Coronary artery (tissue), 2 donors: ENCODE data around the gene WNT5B.
A peak's percentile ranks its signal among the peaks of the same experiment; 100 is the strongest.

Source experiments
- DNase-seq: peaks from one replicate; pipeline ENCODE4 v3.0.0-alpha.2; 2017; ENCODE audit warnings: low spot score
- H3K27ac ChIP-seq, 2 donors: fragments of 200-600 bp; sonication (generic); one replicate each; pipeline ENCODE4 v1.5.1; 2016 to 2019
- H3K4me3 ChIP-seq: fragments of 200-600 bp; sonication (generic); 2 replicates; pipeline ENCODE4 v1.5.1; 2016; ENCODE audit warnings: mild to moderate bottlenecking, moderate library complexity
- TF ChIP-seq, protein P1 (sequence below): fragments of 200-600 bp; sonication (generic); IDR thresholded peaks from one replicate; pipeline ENCODE4 v1.5.1; 2019; ENCODE audit warnings: antibody characterized with exemption

The WNT5B gene

DNA sequence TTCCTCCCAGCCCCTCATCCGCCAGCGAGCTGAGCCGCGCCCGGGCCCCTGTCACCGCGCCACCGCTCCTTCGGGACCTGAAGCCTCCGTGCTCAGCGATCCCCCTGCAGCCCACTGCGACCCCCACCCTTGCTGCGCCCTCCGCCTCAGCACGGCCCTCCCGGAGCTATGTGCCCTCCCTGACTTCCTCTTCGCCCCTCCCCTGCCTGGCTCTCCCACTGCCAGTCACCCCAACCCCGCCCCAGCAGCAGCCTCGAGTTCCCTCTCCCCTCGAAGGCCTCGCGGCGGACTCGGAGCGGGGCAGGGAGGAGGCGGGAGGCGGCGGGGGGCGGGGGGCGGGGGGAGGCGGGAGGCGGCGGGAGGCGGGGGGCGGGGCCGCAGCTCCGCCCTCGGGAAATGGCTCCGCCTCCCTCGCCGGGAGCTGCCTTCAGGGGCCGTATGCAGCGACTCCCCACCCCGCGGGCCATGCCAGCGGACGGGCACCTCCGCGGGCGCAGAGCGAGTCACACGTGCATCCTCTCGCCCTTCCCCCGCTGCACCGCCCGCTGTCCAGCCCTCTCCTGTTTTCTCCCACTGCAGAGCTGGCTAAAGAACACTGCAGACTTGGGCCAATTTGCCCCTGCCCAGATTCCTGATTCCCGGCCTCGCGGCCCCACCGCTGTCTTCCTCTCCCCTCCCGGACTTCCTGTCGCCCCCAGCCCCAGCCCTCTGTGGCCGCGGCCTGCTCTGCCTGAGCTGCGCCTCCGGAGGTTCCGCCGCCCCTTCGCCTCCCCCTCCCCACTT is 32.7 kb downstream of the WNT5B start:
- TF ChIP-seq, protein P1, sequence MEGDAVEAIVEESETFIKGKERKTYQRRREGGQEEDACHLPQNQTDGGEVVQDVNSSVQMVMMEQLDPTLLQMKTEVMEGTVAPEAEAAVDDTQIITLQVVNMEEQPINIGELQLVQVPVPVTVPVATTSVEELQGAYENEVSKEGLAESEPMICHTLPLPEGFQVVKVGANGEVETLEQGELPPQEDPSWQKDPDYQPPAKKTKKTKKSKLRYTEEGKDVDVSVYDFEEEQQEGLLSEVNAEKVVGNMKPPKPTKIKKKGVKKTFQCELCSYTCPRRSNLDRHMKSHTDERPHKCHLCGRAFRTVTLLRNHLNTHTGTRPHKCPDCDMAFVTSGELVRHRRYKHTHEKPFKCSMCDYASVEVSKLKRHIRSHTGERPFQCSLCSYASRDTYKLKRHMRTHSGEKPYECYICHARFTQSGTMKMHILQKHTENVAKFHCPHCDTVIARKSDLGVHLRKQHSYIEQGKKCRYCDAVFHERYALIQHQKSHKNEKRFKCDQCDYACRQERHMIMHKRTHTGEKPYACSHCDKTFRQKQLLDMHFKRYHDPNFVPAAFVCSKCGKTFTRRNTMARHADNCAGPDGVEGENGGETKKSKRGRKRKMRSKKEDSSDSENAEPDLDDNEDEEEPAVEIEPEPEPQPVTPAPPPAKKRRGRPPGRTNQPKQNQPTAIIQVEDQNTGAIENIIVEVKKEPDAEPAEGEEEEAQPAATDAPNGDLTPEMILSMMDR = no peak
- peak overlapping the region; percentile 94 to 99 for H3K27ac ChIP-seq
- peak overlapping the region; percentile 75 for H3K4me3 ChIP-seq
- DNase-seq = peak; percentile 94

DNA sequence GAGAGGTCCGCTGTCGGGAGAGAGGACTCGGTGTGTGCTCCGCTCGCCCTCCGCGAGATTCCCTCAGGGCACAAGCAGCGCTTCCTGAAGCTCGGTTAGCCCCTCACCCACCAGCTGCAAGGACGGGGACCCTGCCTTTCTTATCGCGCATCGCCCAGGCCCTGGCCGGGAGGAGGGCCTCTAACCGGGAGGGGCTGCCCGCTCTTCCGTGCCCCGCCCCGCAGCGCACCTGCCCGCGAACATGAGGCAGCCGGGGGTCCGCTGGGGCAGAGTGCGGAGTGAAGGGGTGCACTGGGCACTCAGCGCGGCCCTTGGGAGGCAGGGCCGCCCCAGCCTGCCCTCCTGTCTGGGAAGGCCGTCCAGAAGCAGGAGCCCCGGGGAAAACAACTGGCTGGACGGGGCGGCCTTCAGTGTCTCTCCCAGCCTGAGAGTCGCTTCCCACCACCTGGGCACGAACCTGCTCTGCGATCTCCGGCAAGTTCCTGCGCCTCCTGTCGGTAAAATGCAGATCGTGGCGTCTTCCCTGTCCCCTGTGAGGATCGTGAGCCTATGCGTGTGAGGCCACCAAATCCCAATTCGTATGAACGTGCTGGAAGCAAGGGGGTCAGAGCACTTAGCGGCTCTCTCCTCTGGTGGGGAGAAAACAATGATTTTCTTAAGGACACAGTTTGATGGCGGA is 33.9 kb downstream of the WNT5B start:
- Histone ChIP-seq H3K4me3 (peak overlapping the region; percentile 29), H3K27ac (peak overlapping the region in 1 of 2 donors; percentile 59)
- TF ChIP-seq, protein P1 = no peak
- no peak for DNase-seq

DNA sequence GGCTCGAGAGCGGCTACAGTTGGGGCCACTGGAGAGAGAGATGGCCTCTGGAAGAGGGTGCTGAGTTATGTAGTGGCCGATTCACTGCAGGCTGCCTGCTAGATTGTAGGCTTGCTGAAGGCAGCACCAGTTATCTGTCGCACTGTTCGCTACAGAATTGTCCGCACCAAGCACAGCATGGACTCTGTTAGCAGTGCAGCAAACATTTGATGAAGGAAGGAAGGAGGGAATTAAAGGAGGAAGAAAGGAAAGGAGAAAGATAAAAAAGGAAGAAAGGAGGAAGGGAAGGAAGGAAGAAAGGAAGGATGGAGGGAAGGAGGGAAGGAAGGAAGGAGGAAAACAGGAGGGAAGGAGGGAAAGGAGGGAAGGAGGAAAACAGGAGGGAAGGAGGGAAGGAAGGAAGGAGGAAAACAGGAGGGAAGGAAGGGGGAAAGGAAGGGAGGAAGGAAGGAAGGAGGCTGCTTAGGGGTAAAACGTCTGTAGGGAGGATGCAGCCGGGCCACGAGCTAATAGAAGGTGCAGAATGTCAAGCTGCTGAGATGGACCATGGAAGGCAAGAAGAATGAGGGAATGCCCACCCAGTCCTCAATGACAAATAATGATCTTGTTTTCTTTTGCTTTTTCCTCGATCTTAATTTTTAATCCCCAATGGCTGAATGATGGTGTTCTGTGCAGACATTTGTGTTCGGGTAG is 34.6 kb downstream of the WNT5B start:
- Histone ChIP-seq H3K4me3 (no peak overlapping the region), H3K27ac (peak overlapping the region in 1 of 2 donors; percentile 59)
- DNase-seq = no peak
- TF ChIP-seq, protein P1 = no peak

DNA sequence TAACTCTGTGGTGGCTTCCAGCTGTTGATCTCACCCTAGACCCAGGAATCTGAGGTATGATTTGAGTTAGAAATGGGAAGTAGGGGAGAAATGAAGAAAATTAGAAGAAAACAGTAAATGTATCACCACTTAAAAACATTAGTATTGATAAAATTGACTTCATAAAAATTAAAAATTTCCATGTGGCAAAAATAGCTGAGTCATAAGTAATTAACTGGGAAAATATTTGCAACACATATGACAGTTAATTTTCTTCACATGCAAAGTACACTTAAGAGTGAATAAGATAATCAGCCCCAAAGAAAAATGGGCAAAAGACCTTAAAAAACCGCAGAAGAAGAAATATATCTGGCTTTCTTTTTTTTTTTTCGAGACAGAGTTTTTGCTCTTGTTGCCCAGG is 36.3 kb downstream of the WNT5B start:
- Histone ChIP-seq H3K27ac (no peak overlapping the region), H3K4me3 (no peak overlapping the region)
- no peak for DNase-seq
- TF ChIP-seq, protein P1 = no peak

DNA sequence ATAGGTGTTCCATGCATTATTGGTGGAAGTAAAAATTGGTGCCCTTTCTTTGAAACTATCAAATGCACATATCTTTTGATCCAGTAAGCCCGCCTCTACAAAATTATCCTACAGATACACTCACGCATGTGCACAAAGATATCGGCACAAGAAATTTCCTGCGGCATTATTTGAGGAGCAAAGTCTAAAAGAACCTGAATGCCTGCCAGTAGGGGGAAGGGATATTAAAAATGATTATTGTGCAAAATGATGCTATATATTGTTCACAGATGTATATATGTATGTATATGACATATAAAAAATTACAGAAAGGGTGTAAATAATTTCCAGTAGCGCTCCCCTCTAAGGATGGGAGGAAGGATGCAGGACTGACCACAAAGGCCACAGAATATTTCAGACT is 37.2 kb downstream of the WNT5B start:
- TF ChIP-seq, protein P1 = no peak
- DNase-seq = no peak
- no peak overlapping the region for H3K27ac ChIP-seq
- no peak overlapping the region for H3K4me3 ChIP-seq

DNA sequence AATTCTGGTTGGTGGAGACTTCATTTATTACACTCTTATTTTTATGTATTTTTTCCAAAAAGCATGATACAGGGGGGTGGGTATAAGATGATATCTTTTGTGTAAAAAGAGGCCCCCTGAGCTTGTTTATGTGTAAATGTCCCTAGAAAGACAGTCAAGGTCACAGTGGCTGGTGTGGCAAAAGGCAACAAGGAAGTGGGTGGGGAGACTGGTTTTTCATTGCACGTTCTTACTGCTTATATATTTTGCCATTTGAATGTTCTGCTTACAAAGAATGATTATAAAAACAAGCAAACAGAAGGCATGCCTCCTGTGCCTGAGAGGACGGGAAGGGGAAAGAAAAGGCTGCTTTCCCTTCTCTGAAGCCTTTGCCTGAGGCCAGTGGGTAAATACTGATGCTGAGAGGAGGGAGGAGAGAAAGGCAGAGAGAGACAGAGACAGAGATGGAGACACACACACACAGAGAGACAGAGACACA is 37.7 kb downstream of the WNT5B start:
- Histone ChIP-seq H3K4me3 (no peak overlapping the region), H3K27ac (peak overlapping the region; percentile 5 to 17)
- DNase-seq = peak; percentile 46
- TF ChIP-seq, protein P1 = no peak
